Chondrocyte (in vitro differentiated cells): ENCODE results near the gene SH3YL1. TPM values are rescaled to one million over a fixed set of nuclear protein-coding genes. Genes with fewer than 3 reads are reported as not detected.

Experiments
- DNase-seq: peaks from one replicate; pipeline ENCODE4 v3.0.0; 2021; ENCODE audit warnings: mixed read lengths, low spot score
- H3K27ac Mint-ChIP-seq: one replicate; pipeline ENCODE4 v1.8.0; 2021; ENCODE audit warnings: mild to moderate bottlenecking, moderate library complexity, mixed read lengths; ENCODE audit not compliant: unreplicated experiment
- H3K27me3 Mint-ChIP-seq: 2 replicates; pipeline ENCODE4 v1.8.0; 2021; ENCODE audit warnings: low read depth, mixed read lengths
- H3K36me3 Mint-ChIP-seq: 2 replicates; pipeline ENCODE4 v1.8.0; 2021; ENCODE audit warnings: low read depth, mixed read lengths
- H3K4me1 Mint-ChIP-seq: 2 replicates; pipeline ENCODE4 v1.8.0; 2021; ENCODE audit warnings: low read depth, mild to moderate bottlenecking, mixed read lengths
- H3K4me3 Mint-ChIP-seq: one replicate; pipeline ENCODE4 v1.8.0; 2021; ENCODE audit warnings: mild to moderate bottlenecking, moderate library complexity, mixed read lengths; ENCODE audit not compliant: unreplicated experiment
- H3K9me3 Mint-ChIP-seq: 2 replicates; pipeline ENCODE4 v1.8.0; 2021; ENCODE audit warnings: low read depth, mixed read lengths
- CTCF ChIP-seq: fragments of 200-600 bp; sonication (generic); IDR thresholded peaks from 2 replicates; pipeline ENCODE4 v1.5.0; 2021; ENCODE audit warnings: antibody characterized with exemption, mild to moderate bottlenecking, moderate library complexity
- total RNA-seq: library from RNA; stranded (reverse); gene quantifications from 3 replicates; pipeline ENCODE4 v1.2.1, GENCODE V29; 2021

SH3YL1 gene
- total RNA-seq, 1 donor from 2014 or later = 36.1 TPM

GRCh38 chr2:196406-196805 is 67.4 kb downstream of the SH3YL1 start:
- no peaks in the 10 kb centered on the region for H3K27me3 Mint-ChIP-seq
- H3K4me3 Mint-ChIP-seq = peak overlapping the region; percentile 31
- no peak for DNase-seq
- H3K9me3 Mint-ChIP-seq = no peaks in the 10 kb centered on the region
- H3K36me3 Mint-ChIP-seq = no peaks in the 10 kb centered on the region
- TF ChIP-seq CTCF = no peak
- H3K4me1 Mint-ChIP-seq = peaks cover 68% of the 10 kb centered on the region
- peak overlapping the region; percentile 89 for H3K27ac Mint-ChIP-seq

- Mint-ChIP-seq H3K4me3 (peak overlapping the region; percentile 31), H3K9me3 (no peaks in the 10 kb centered on the region), H3K27ac (peak overlapping the region; percentile 89), H3K4me1 (peaks cover 63% of the 10 kb centered on the region), H3K36me3 (no peaks in the 10 kb centered on the region), H3K27me3 (no peaks in the 10 kb centered on the region)
- no peak for TF ChIP-seq CTCF
- DNase-seq = no peak
These were observed 67.9 kb downstream of the SH3YL1 start for GRCh38 chr2:195932-196331.

DNA sequence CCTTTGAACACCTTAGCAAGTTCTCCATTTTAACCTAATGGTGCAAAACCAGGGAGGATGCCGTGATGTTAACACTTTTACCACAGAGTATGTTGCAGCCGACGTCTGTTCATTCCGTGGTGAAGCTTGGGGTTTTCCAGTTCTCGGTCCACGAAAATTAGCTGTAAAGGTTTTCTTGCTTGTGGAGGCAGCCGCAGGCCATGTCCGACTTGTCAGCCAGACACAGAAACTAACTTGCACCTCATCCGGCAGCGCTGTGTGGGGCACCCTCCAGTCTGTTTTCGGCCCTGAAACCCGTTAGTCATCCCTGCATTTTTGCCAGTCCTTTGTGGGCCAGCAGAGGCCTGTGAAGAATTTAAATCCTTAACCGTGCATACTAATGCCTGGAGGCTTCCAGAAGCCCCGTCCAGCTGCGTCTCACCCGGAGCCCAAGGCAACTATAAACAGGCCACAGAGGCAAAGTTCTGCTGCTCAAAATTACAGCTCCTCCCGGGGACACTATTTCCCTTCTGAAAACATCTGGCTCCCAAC is 70.6 kb downstream of the SH3YL1 start:
- DNase-seq = no peak

GRCh38 chr2:191311-192190 is 72.3 kb downstream of the SH3YL1 start:
- Mint-ChIP-seq H3K27ac (no peak overlapping the region), H3K27me3 (no peaks in the 10 kb centered on the region), H3K9me3 (peaks cover 4% of the 10 kb centered on the region), H3K4me3 (no peak overlapping the region), H3K4me1 (peaks cover 41% of the 10 kb centered on the region), H3K36me3 (peaks cover 2% of the 10 kb centered on the region)
- TF ChIP-seq CTCF = no peak
- DNase-seq = no peak

More for the DNA sequence above, 70.6 kb downstream of the SH3YL1 start:
- Mint-ChIP-seq H3K36me3 (no peaks in the 10 kb centered on the region), H3K27me3 (no peaks in the 10 kb centered on the region), H3K4me3 (no peak overlapping the region), H3K9me3 (no peaks in the 10 kb centered on the region), H3K4me1 (peaks cover 44% of the 10 kb centered on the region), H3K27ac (peak overlapping the region; percentile 92)
- no peak for TF ChIP-seq CTCF

- peaks cover 22% of the 10 kb centered on the region for H3K4me1 Mint-ChIP-seq
- no peak for TF ChIP-seq CTCF
- peaks cover 3% of the 10 kb centered on the region for H3K36me3 Mint-ChIP-seq
- H3K9me3 Mint-ChIP-seq = peaks cover 8% of the 10 kb centered on the region
- no peak overlapping the region for H3K4me3 Mint-ChIP-seq
- no peaks in the 10 kb centered on the region for H3K27me3 Mint-ChIP-seq
- H3K27ac Mint-ChIP-seq = no peak overlapping the region
- DNase-seq = no peak
These were observed 76.0 kb downstream of the SH3YL1 start for GRCh38 chr2:187825-188224.
